Neural cell (in vitro differentiated cells): ENCODE results near the gene BTAF1. TPM values are rescaled to one million over a fixed set of nuclear protein-coding genes. Genes with fewer than 3 reads are reported as not detected.

ENCODE experiments used
- H2AFZ ChIP-seq: fragments of 200-600, 300-800 bp; sonication (generic), shearing (Covaris generic); 2 replicates; pipeline ENCODE4 v1.6.0; 2014; ENCODE audit warnings: low read depth, mild to moderate bottlenecking, antibody characterized with exemption, low read length, moderate library complexity
- H3F3A ChIP-seq: fragments of 200-600 bp; shearing (Covaris generic); 2 replicates; pipeline ENCODE4 v1.6.1; 2016; ENCODE audit warnings: mild to moderate bottlenecking, moderate library complexity, mixed read lengths, antibody characterized with exemption, low read length; ENCODE audit not compliant: insufficient read depth, poor library complexity, severe bottlenecking
- H3K27ac ChIP-seq: fragments of 200-600, 300-800 bp; sonication (generic), shearing (Covaris generic); 2 replicates; pipeline ENCODE4 v1.5.1; 2014; ENCODE audit warnings: mild to moderate bottlenecking, low read length, moderate library complexity
- H3K27me3 ChIP-seq: fragments of 300-800, 200-600 bp; sonication (generic), shearing (Covaris generic); 2 replicates; pipeline ENCODE4 v1.6.0; 2014; ENCODE audit warnings: mild to moderate bottlenecking, low read depth, low read length, moderate library complexity; ENCODE audit not compliant: insufficient read depth
- H3K36me3 ChIP-seq: fragments of 300-800, 200-600 bp; sonication (generic), shearing (Covaris generic); 2 replicates; pipeline ENCODE4 v1.5.1; 2014; ENCODE audit warnings: mild to moderate bottlenecking, antibody characterized with exemption, low read length, moderate library complexity; ENCODE audit not compliant: insufficient read depth
- H3K4me2 ChIP-seq: fragments of 300-800, 200-600 bp; sonication (generic), shearing (Covaris generic); 2 replicates; pipeline ENCODE4 v1.6.0; 2014; ENCODE audit warnings: mild to moderate bottlenecking, low read length
- H3K4me3 ChIP-seq: fragments of 300-800, 200-600 bp; sonication (generic), shearing (Covaris generic); 2 replicates; pipeline ENCODE4 v1.5.1; 2014; ENCODE audit warnings: mild to moderate bottlenecking, low read length, moderate library complexity
- H3K79me2 ChIP-seq: fragments of 200-600 bp; shearing (Covaris generic); replicated peaks from 2 replicates; pipeline ENCODE4 v1.6.0; 2014; ENCODE audit warnings: mild to moderate bottlenecking, low read length, moderate library complexity; ENCODE audit not compliant: insufficient read depth
- H3K9ac ChIP-seq: fragments of 300-800, 200-600 bp; sonication (generic), shearing (Covaris generic); 2 replicates; pipeline ENCODE4 v1.6.1; 2016; ENCODE audit warnings: mild to moderate bottlenecking, low read length, mixed read lengths
- H3K9me2 ChIP-seq: fragments of 200-600 bp; shearing (Covaris generic); 2 replicates; pipeline ENCODE4 v1.6.1; 2016; ENCODE audit warnings: mild to moderate bottlenecking, low read length, mixed read lengths; ENCODE audit not compliant: insufficient read depth
- H3K9me3 ChIP-seq: fragments of 200-600, 300-800 bp; sonication (generic), shearing (Covaris generic); 2 replicates; pipeline ENCODE4 v1.6.1; 2016; ENCODE audit warnings: mild to moderate bottlenecking, mixed run types, low read length, moderate library complexity, mixed read lengths
- H4K20me1 ChIP-seq: fragments of 200-600 bp; shearing (Covaris generic); 2 replicates; pipeline ENCODE4 v1.6.1; 2016; ENCODE audit warnings: mild to moderate bottlenecking, mixed run types; ENCODE audit not compliant: insufficient read depth
- EP300 ChIP-seq: fragments of 450-650 bp; conservative IDR thresholded peaks from 2 replicates; pipeline ENCODE4 v1.6.1; 2014; ENCODE audit warnings: antibody characterized with exemption, mild to moderate bottlenecking, moderate library complexity; ENCODE audit not compliant: poor library complexity, severe bottlenecking
- EZH2 ChIP-seq: fragments of 200-600, 300-800 bp; shearing (Covaris generic), sonication (generic); IDR thresholded peaks from 2 replicates; pipeline ENCODE4 v1.6.1; 2014; ENCODE audit warnings: antibody characterized with exemption, low read length, borderline replicate concordance, mild to moderate bottlenecking; ENCODE audit not compliant: insufficient read depth, poor library complexity, severe bottlenecking
- MXI1 ChIP-seq: fragments of 450-650 bp; conservative IDR thresholded peaks from 2 replicates; pipeline ENCODE4 v1.6.1; 2014; ENCODE audit warnings: antibody characterized with exemption, mild to moderate bottlenecking; ENCODE audit not compliant: poor library complexity, severe bottlenecking
- POLR2AphosphoS5 ChIP-seq: IDR thresholded peaks from 2 replicates; pipeline ENCODE4 v1.6.1; 2012
- RAD21 ChIP-seq: fragments of 450-650 bp; conservative IDR thresholded peaks from 2 replicates; pipeline ENCODE4 v1.6.1; 2014; ENCODE audit warnings: antibody characterized with exemption, mild to moderate bottlenecking, moderate library complexity
- SMC3 ChIP-seq: fragments of 450-650 bp; conservative IDR thresholded peaks from 2 replicates; pipeline ENCODE4 v1.6.1; 2014; ENCODE audit warnings: antibody characterized with exemption, mild to moderate bottlenecking, moderate library complexity; ENCODE audit not compliant: poor library complexity
- TAF1 ChIP-seq: IDR thresholded peaks from 2 replicates; pipeline ENCODE4 v1.6.1; 2012; ENCODE audit warnings: low read depth
- polyA plus RNA-seq: library from polyadenylated mRNA; depleted of rRNA; stranded (reverse); fragments of >200 nt; gene quantifications from 2 replicates; pipeline ENCODE4 v1.2.3, GENCODE V29; 2014
- TF ChIP-seq, protein P1 (sequence below): fragments of 450-650 bp; IDR thresholded peaks from 2 replicates; pipeline ENCODE4 v1.5.1; 2014; ENCODE audit warnings: antibody characterized with exemption, mild to moderate bottlenecking, moderate library complexity; ENCODE audit not compliant: poor library complexity, severe bottlenecking
- TF ChIP-seq, protein P2 (sequence below): IDR thresholded peaks from 2 replicates; pipeline ENCODE4 v1.6.1; 2012; ENCODE audit warnings: borderline replicate concordance

The BTAF1 gene
- polyA plus RNA-seq, 1 donor from 2014 or later = 69.4 TPM

DNA sequence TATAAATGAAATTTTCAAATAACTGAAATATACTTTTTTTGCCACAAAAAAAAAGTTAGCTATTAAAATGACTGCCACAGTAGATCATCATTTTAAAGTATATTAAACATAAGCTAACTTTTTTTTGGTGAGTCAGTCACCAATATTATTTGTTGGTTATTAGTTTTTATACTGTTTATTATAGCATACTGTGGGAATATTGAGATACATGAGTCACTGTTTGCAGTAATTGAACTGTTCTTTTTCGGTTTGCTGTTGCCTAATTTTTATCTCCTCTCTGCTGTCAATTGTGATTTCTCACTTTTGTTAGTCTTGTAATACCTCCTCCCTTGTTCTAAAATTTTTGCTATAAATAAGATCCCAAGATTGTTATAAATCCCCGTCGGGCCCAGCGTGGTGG, 45.7 kb downstream of the BTAF1 start:
- H3K9ac ChIP-seq = no peak overlapping the region
- H3K4me3 ChIP-seq = no peak overlapping the region
- no peaks in the 10 kb centered on the region for H3K9me3 ChIP-seq
- H3K4me2 ChIP-seq = no peak overlapping the region
- H4K20me1 ChIP-seq = no peaks in the 10 kb centered on the region
- no peaks in the 10 kb centered on the region for H3F3A ChIP-seq
- peaks cover 10% of the 10 kb centered on the region for H3K36me3 ChIP-seq
- H3K27ac ChIP-seq = no peak overlapping the region
- H2AFZ ChIP-seq = no peak overlapping the region
- no peaks in the 10 kb centered on the region for H3K79me2 ChIP-seq
- TF ChIP-seq, protein P1, sequence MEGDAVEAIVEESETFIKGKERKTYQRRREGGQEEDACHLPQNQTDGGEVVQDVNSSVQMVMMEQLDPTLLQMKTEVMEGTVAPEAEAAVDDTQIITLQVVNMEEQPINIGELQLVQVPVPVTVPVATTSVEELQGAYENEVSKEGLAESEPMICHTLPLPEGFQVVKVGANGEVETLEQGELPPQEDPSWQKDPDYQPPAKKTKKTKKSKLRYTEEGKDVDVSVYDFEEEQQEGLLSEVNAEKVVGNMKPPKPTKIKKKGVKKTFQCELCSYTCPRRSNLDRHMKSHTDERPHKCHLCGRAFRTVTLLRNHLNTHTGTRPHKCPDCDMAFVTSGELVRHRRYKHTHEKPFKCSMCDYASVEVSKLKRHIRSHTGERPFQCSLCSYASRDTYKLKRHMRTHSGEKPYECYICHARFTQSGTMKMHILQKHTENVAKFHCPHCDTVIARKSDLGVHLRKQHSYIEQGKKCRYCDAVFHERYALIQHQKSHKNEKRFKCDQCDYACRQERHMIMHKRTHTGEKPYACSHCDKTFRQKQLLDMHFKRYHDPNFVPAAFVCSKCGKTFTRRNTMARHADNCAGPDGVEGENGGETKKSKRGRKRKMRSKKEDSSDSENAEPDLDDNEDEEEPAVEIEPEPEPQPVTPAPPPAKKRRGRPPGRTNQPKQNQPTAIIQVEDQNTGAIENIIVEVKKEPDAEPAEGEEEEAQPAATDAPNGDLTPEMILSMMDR = no peak
- TF ChIP-seq EZH2 (no peak), SMC3 (no peak)
- no peaks in the 10 kb centered on the region for H3K9me2 ChIP-seq
- H3K27me3 ChIP-seq = no peaks in the 10 kb centered on the region

DNA sequence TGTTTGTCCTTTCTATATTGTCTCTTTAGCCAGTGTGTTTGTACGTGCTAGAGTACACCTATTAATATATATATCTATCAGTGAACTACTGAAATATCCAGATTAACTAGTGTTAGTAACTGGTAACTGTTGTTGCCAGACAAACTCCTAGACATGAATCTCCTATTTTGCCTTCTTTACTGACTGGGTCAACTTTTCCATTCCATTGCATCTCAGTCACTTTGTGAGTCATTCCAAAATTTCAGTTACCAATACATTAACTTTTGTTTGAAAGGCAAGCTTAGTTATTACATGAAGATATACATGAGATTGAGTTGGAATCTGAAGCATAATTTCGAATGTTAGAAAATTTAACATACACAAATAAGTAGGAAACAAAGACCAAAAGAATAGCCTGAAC, 51.4 kb downstream of the BTAF1 start:
- Histone ChIP-seq H3K36me3 (peaks cover 6% of the 10 kb centered on the region), H3K27me3 (no peaks in the 10 kb centered on the region), H3F3A (no peaks in the 10 kb centered on the region), H3K4me2 (no peak overlapping the region), H3K9ac (no peak overlapping the region), H3K4me3 (no peak overlapping the region), H4K20me1 (no peaks in the 10 kb centered on the region), H3K9me3 (no peaks in the 10 kb centered on the region), H3K27ac (no peak overlapping the region), H3K9me2 (no peaks in the 10 kb centered on the region), H3K79me2 (no peaks in the 10 kb centered on the region), H2AFZ (no peak overlapping the region)
- TF ChIP-seq SMC3 (no peak), MXI1 (no peak)

DNA sequence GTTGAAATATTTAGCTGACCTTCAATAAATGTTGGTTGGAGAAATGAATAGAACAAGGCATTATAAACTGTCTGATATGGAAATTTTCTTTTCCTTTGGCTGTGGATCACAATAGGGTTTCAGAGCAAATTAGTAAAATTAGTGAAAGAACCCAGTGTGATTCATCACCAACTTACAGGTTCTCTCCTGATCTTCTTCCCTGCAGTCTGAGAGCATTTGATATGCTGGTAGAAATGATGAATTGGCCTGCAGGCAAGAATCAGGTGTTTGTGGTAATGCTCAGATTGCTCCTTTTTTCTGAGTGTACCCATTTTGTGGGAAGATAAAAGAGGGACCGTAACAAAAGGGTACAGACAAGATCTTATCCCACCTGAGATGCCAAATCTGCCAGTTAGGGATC, 51.9 kb downstream of the BTAF1 start:
- H4K20me1 ChIP-seq = no peaks in the 10 kb centered on the region
- H3K79me2 ChIP-seq = no peaks in the 10 kb centered on the region
- H3K36me3 ChIP-seq = peaks cover 6% of the 10 kb centered on the region
- no peak overlapping the region for H3K9ac ChIP-seq
- no peaks in the 10 kb centered on the region for H3F3A ChIP-seq
- no peaks in the 10 kb centered on the region for H3K27me3 ChIP-seq
- no peaks in the 10 kb centered on the region for H3K9me3 ChIP-seq
- no peak overlapping the region for H3K27ac ChIP-seq
- no peak overlapping the region for H3K4me3 ChIP-seq
- H2AFZ ChIP-seq = no peak overlapping the region
- TF ChIP-seq EP300 = no peak
- TF ChIP-seq RAD21 = no peak
- TF ChIP-seq, protein P1 = no peak
- TF ChIP-seq, protein P2, sequence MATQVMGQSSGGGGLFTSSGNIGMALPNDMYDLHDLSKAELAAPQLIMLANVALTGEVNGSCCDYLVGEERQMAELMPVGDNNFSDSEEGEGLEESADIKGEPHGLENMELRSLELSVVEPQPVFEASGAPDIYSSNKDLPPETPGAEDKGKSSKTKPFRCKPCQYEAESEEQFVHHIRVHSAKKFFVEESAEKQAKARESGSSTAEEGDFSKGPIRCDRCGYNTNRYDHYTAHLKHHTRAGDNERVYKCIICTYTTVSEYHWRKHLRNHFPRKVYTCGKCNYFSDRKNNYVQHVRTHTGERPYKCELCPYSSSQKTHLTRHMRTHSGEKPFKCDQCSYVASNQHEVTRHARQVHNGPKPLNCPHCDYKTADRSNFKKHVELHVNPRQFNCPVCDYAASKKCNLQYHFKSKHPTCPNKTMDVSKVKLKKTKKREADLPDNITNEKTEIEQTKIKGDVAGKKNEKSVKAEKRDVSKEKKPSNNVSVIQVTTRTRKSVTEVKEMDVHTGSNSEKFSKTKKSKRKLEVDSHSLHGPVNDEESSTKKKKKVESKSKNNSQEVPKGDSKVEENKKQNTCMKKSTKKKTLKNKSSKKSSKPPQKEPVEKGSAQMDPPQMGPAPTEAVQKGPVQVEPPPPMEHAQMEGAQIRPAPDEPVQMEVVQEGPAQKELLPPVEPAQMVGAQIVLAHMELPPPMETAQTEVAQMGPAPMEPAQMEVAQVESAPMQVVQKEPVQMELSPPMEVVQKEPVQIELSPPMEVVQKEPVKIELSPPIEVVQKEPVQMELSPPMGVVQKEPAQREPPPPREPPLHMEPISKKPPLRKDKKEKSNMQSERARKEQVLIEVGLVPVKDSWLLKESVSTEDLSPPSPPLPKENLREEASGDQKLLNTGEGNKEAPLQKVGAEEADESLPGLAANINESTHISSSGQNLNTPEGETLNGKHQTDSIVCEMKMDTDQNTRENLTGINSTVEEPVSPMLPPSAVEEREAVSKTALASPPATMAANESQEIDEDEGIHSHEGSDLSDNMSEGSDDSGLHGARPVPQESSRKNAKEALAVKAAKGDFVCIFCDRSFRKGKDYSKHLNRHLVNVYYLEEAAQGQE = no peak
- TF ChIP-seq EZH2 = no peak
- no peak for TF ChIP-seq POLR2AphosphoS5
- no peak for TF ChIP-seq TAF1
- TF ChIP-seq SMC3 = no peak
- TF ChIP-seq MXI1 = no peak
- H3K9me2 ChIP-seq = no peaks in the 10 kb centered on the region
- no peak overlapping the region for H3K4me2 ChIP-seq
